ENCODE data around the gene TAS2R14.

Gene TAS2R14

DNA sequence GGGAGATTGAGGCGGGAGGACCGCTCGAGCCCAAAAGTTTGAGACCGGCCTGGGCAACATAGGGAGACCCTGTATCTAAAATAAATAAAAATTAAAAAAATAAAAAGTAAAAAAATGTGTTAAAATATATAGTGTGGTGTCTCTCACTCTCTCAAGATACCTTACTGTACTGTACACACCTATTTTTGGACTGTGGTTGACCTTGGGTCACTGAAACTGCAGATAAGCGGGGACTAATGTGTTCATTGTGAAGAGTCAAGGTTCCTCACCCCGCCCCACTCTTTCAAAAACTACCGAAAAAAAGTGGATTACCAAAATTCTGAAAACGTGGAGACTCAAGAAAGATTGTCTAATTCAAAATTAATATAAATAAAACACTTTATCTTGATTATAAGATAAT, 28.7 kb downstream of the TAS2R14 start:
- DNase-seq (ENCODE audit: insufficient read length, low spot score) (no peak), FAIRE-seq (no peak)

DNA sequence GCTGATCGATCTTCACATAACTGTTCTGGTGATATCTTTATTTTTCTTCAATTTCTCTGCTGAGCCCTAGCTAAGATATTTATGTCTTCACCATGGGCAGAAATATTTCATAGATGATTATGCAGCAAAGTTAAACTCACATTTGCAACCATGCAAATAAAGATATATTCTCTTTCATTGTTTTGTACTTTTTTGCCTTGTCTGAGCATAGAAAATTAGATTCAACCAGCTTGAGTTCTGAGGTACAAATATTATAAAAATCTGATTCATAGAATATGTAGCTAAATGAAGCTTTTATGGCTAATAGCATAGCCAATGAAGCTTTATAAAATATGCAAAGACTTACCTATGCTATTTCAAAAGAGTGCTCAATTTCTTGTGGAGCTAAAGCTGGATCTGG, 29.6 kb downstream of the TAS2R14 start, which contains the start of gene TAS2R13:
Gene TAS2R13 (minus strand): TSS at position 101 of the 400 bp plus-strand sequence. CDS start 264 bp downstream, outside the sequence.
- DNase-seq (ENCODE audit: insufficient read length, low spot score) (no peak), FAIRE-seq (no peak)

DNA sequence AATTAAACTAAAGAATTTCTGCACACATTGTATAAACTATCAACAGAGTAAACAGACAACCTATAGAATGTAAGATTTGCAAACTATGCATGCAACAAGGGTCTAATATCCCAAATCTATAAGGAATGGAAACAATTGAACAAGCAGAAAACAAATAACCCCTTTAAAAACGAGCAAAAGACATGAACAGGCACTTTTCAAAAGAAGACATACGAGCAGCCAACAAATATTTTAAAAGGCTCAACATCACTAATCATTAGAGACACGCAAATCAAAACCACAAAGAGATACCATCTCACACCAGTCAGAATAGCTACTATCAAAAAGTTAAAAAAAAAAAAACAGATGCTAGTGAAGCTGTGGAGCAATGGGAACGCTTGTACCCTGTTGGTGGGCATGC, 34.4 kb downstream of the TAS2R14 start:
- no peak for DNase-seq (ENCODE audit: insufficient read length, low spot score)
- FAIRE-seq = no peak

DNA sequence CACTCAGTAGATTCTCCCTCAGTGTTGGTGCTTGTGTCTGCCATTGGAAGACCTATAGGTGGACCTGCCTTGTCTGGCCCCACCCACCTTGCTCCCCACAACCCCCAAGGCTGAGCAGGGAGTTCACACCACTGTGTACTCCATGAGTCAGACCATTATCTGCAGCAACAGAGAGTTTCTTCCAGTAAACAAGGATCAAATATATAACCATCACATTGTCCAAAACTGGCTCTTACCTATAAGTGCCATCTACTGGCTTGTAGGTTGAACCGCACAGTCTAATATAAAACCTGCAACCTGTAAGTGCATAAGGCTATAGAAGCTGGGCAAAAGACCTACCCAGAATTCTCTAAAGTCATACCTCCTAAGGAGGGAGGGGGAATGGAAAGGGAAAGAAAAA, 37.6 kb downstream of the TAS2R14 start:
- DNase-seq (ENCODE audit: insufficient read length, low spot score) (no peak), FAIRE-seq (no peak)

DNA sequence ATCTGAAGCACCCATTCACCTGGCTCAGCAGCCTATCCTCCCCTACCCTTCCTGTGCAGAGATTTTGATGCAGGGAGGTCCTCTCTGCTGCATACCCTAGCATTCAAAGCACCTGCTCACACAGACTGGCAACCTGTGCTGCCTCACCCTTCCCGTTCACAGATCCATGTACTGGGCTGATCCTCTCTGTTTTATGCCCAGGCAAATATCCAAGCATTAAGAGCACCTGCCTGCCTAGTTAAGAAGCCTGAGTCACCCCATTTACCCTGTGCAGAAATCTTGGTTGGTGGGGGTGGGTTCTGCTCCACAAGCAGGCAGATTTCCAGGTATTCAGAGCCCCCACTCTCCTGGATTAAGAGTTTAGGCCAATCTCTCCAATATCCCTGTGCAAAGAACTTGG, 38.1 kb downstream of the TAS2R14 start:
- FAIRE-seq = no peak
- DNase-seq (ENCODE audit: insufficient read length, low spot score) = no peak

DNA sequence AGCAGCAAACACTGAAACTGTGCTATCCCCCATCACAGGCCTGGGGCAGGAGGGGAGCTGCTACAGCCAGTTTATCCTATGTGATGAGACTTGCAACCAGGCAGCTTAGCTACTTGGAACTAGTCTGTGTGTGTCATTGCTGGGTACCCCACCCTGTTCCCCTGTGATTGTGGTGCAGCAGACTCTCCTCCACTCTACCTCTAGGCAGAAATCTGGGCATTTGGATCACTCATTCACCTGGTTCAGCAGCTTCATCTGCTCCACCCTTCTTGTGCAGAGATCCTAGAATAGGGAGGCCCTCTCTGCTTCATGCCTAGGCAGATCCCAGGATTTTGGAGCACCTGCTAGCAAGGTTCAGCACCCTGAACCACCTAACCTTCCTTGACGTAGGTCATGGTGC, 38.5 kb downstream of the TAS2R14 start:
- FAIRE-seq (no peak), DNase-seq (ENCODE audit: insufficient read length, low spot score) (no peak)

DNA sequence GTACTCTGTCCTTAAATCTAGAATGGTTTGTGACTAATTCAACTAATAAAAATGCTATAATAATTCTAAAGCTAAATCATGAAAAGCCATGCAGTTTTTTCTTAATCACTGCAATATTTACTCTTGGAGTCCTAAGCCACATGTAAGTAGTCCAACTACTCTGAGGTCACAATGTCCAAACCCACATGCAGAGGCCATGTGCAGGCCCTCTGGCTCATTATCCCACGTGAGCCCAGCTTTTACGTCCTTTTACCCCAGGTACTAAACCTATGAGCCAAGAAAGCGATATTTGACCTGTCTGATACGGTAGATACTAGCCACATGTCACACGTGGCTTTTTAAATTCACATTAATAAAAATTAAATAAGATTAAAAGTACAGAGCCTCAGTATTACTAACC, 42.2 kb downstream of the TAS2R14 start:
- no peak for DNase-seq (ENCODE audit: insufficient read length, low spot score)
- FAIRE-seq = no peak

DNA sequence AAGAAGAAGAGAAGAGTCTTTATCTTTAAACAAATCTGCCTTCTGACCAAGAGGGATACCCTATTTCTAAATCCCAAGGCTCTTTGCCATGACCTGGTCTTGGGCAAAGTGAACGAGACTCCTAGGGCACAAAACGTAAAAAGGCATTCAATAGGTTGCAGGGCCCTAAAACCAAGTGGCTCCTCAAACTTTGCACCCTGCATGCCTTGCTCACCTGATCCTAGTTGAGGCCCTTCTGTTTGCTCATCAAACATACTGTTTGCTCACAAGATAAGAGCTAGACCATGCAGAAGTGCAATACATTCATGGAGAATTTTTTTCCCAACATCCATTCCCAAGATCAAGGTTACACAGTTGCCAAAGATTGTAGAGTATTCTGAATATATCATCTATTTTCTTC, 47.1 kb downstream of the TAS2R14 start:
- FAIRE-seq (no peak), DNase-seq (ENCODE audit: insufficient read length, low spot score) (no peak)

DNA sequence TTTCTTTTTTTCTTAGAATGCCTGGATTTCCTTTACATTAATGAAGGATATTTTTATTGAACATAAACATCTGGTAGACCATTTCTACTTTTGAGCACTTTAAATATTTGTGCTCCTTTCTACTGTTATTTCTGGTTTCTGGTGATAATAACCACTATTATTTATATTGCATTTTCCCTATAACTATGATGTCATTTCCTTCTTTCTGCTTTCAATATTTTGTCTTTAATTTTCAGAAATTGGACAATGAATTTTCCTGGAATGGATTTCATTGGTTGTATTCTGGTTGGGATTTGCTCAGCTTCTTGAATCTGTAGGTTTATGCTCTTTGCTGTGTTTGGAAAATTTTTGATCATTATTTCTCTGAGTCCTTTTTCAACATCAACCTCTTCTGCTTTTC, 49.8 kb downstream of the TAS2R14 start:
- no peak for FAIRE-seq

More for the DNA sequence above, 49.8 kb downstream of the TAS2R14 start:
- DNase-seq (ENCODE audit: insufficient read length, low spot score) = no peak

Measured in HTR-8/SVneo (cell line).